Measurements from ENCODE around the gene NUTM1. TPM values are rescaled to one million over a fixed set of nuclear protein-coding genes. Genes with fewer than 3 reads are reported as not detected.

The NUTM1 gene
- polyA plus RNA-seq, 1 of the 3 experiments (the other 2 are of a cell fraction) = not detected

DNA sequence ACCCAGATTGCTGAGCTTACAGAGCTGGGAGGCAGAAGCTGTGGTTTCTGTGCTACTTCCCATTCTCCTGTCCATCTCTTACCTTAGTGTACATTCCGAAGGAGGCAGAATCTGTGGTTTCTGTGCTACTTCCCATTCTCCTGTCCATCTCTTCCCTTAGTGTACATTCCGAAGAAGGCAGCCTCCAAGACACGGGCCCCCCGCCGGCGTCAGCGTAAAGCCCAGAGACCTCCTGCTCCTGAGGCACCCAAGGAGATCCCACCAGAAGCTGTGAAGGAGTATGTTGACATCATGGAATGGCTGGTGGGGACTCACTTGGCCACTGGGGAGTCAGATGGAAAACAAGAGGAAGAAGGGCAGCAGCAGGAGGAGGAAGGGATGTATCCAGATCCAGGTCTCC, 11.2 kb downstream of the NUTM1 start:
- WGBS (ENCODE audit: low lambda C conversion rate) = 93% methylated on average over 7 of the region's 7 CpGs
- no peaks in the 10 kb centered on the region for H3K9me2 ChIP-seq
- no peaks in the 10 kb centered on the region for H4K20me1 ChIP-seq (ENCODE audit: insufficient read depth)
- H3K9ac ChIP-seq = no peak overlapping the region
- H3K4me2 ChIP-seq = no peak overlapping the region
- no peaks in the 10 kb centered on the region for H3K9me3 ChIP-seq
- no peaks in the 10 kb centered on the region for H3K79me2 ChIP-seq (ENCODE audit: insufficient read depth)
- no peak for TF ChIP-seq CHD2 (IDR thresholded peaks at IDR 0.05; ENCODE audit: low read length, partially characterized antibody)
- no peak for TF ChIP-seq MXI1 (IDR thresholded peaks at IDR 0.05; ENCODE audit: low read depth, low read length)
- TF ChIP-seq CTCF (IDR thresholded peaks at IDR 0.05) = no peak
- TF ChIP-seq, protein P1, sequence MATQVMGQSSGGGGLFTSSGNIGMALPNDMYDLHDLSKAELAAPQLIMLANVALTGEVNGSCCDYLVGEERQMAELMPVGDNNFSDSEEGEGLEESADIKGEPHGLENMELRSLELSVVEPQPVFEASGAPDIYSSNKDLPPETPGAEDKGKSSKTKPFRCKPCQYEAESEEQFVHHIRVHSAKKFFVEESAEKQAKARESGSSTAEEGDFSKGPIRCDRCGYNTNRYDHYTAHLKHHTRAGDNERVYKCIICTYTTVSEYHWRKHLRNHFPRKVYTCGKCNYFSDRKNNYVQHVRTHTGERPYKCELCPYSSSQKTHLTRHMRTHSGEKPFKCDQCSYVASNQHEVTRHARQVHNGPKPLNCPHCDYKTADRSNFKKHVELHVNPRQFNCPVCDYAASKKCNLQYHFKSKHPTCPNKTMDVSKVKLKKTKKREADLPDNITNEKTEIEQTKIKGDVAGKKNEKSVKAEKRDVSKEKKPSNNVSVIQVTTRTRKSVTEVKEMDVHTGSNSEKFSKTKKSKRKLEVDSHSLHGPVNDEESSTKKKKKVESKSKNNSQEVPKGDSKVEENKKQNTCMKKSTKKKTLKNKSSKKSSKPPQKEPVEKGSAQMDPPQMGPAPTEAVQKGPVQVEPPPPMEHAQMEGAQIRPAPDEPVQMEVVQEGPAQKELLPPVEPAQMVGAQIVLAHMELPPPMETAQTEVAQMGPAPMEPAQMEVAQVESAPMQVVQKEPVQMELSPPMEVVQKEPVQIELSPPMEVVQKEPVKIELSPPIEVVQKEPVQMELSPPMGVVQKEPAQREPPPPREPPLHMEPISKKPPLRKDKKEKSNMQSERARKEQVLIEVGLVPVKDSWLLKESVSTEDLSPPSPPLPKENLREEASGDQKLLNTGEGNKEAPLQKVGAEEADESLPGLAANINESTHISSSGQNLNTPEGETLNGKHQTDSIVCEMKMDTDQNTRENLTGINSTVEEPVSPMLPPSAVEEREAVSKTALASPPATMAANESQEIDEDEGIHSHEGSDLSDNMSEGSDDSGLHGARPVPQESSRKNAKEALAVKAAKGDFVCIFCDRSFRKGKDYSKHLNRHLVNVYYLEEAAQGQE (IDR thresholded peaks at IDR 0.05; ENCODE audit: low read depth, low read length) = no peak
- TF ChIP-seq, protein P2, sequence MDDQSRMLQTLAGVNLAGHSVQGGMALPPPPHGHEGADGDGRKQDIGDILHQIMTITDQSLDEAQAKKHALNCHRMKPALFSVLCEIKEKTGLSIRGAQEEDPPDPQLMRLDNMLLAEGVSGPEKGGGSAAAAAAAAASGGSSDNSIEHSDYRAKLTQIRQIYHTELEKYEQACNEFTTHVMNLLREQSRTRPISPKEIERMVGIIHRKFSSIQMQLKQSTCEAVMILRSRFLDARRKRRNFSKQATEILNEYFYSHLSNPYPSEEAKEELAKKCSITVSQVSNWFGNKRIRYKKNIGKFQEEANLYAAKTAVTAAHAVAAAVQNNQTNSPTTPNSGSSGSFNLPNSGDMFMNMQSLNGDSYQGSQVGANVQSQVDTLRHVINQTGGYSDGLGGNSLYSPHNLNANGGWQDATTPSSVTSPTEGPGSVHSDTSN (IDR thresholded peaks at IDR 0.05) = no peak
- no peak for TF ChIP-seq RAD21 (IDR thresholded peaks at IDR 0.05; ENCODE audit: low read length)
- no peak for TF ChIP-seq SIN3A (IDR thresholded peaks at IDR 0.05; ENCODE audit: borderline replicate concordance, low read depth, low read length)
- no peak for TF ChIP-seq GABPA (IDR thresholded peaks at IDR 0.05; ENCODE audit: low read depth)
- no peak for TF ChIP-seq TCF12 (IDR thresholded peaks at IDR 0.05)
- no peak for TF ChIP-seq MAX (IDR thresholded peaks at IDR 0.05; ENCODE audit: low read depth)
- TF ChIP-seq JUND (IDR thresholded peaks at IDR 0.05) = no peak
- no peak for TF ChIP-seq TAF1 (IDR thresholded peaks at IDR 0.05; ENCODE audit: borderline replicate concordance, low read depth, low read length)
- TF ChIP-seq ZBTB33 (IDR thresholded peaks at IDR 0.05; ENCODE audit: borderline replicate concordance, low read depth) = no peak
- no peak for TF ChIP-seq FOXM1 (IDR thresholded peaks at IDR 0.05; ENCODE audit: low read depth)
- no peak for TF ChIP-seq NRF1 (IDR thresholded peaks at IDR 0.05; ENCODE audit: low read depth, low read length)
- TF ChIP-seq IRF3 (IDR thresholded peaks at IDR 0.05; ENCODE audit: low read depth, low read length) = no peak
- no peak overlapping the region for H2AFZ ChIP-seq (ENCODE audit: low read depth)
- peaks cover 0 to 26% of the 10 kb centered on the region in 2 experiments for H3K36me3 ChIP-seq (replicated peaks in 1 of 2; ENCODE audit: control insufficient read depth in 1 of 2, insufficient read depth in 2 of 2, low read length in 1 of 2)
- ChIA-PET POLR2A (interaction anchor here (1.4 kb wide), 1 partner anchor 17 kb away, joined by 3 read pairs; the partner anchor contains the start of gene SLC12A6), CTCF (interaction anchor here (1.0 to 2.1 kb wide), 3 partner anchors 8 to 13 kb away, joined by 3 to 18 read pairs (median 15); partner anchors contain the start of genes LPCAT4, NOP10 and NUTM1)
- no peaks in the 10 kb centered on the region for H3K27me3 ChIP-seq (ENCODE audit: insufficient read depth)
- H3K4me1 ChIP-seq (ENCODE audit: control insufficient read depth in 1 of 2, insufficient read depth in 2 of 2, low read depth in 1 of 2, low read length in 1 of 2) = no peaks in the 10 kb centered on the region
- no peak for DNase-seq
- H3F3A ChIP-seq (replicated peaks; ENCODE audit: insufficient read depth) = no peaks in the 10 kb centered on the region
- no peak overlapping the region for H3K4me3 ChIP-seq (ENCODE audit: low read depth in 2 of 2, low read length in 1 of 2)
- no peak overlapping the region for H3K27ac ChIP-seq (ENCODE audit: low read depth in 2 of 2, low read length in 1 of 2)

Measured in SK-N-SH (cell line).